ENCODE results near the gene TTBK2.
A peak's percentile ranks its signal among the peaks of the same experiment; 100 is the strongest.

The TTBK2 gene

DNA sequence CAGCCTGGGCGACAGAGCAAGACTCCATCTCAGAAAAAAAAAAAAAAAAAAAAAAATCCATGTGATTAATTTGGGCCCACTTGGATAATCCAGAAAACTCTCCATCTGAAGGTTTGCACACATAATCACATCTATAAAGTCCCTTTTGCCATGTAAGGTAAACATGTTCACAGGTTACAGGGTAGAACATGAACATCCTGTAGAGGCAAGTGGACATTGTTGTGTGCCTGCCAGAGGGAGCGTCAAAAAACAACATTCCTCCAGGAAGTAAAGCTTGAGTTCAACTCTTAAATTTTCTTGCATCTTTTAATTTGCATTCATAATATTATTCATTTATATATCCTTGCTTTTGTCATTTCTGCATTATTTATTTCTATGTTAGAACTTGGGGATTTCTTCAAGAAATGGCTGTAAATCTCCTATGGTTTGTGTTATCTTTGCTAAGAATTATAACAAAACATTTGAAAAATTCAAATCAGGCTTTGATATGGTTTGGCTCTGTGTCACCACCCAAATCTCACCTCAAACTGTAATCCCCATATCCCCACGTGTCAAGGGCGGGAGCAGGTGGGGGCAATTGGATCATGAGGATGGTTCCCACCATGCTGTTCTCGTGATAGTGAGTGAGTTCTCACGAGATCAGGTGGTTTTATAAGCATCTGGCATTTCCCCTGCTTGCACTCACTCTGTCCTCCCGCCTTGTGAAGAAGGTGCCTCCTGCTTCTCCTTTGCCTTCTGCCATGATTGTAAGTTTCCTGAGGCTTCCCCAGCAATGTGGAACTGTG is 11.3 kb upstream of the TTBK2 start:
- Histone ChIP-seq H3K9me3 (ENCODE audit: control insufficient read depth in 2 of 2, low read length in 2 of 2) (no peaks in the 10 kb centered on the region), H3K4me3 (ENCODE audit: low read length in 2 of 2) (no peak overlapping the region), H3K36me3 (ENCODE audit: control insufficient read depth in 2 of 2, insufficient read depth in 2 of 2, low read length in 2 of 2) (no peaks in the 10 kb centered on the region), H3K4me1 (ENCODE audit: control insufficient read depth, insufficient read depth, low read length) (no peaks in the 10 kb centered on the region), H3K27me3 (ENCODE audit: control insufficient read depth in 1 of 2, insufficient read depth in 2 of 2, low read length in 2 of 2) (no peaks in the 10 kb centered on the region), H3K27ac (ENCODE audit: low read length) (no peak overlapping the region), H3K9ac (ENCODE audit: low read length in 2 of 2) (no peak overlapping the region)

GRCh38 chr15:42929306-42929848 is 8.8 kb upstream of the TTBK2 start:
- no peaks in the 10 kb centered on the region for H3K36me3 ChIP-seq (ENCODE audit: control insufficient read depth in 2 of 2, insufficient read depth in 2 of 2, low read length in 2 of 2)
- no peaks in the 10 kb centered on the region for H3K27me3 ChIP-seq (ENCODE audit: control insufficient read depth in 1 of 2, insufficient read depth in 2 of 2, low read length in 2 of 2)
- no peak overlapping the region for H3K4me3 ChIP-seq (ENCODE audit: low read length in 2 of 2)
- no peak overlapping the region for H3K9ac ChIP-seq (ENCODE audit: low read length in 2 of 2)
- H3K9me3 ChIP-seq (ENCODE audit: control insufficient read depth in 2 of 2, low read length in 2 of 2), result no peaks in the 10 kb centered on the region
- no peaks in the 10 kb centered on the region for H3K4me1 ChIP-seq (ENCODE audit: control insufficient read depth, insufficient read depth, low read length)
- H3K27ac ChIP-seq (ENCODE audit: low read length), result no peak overlapping the region

DNA sequence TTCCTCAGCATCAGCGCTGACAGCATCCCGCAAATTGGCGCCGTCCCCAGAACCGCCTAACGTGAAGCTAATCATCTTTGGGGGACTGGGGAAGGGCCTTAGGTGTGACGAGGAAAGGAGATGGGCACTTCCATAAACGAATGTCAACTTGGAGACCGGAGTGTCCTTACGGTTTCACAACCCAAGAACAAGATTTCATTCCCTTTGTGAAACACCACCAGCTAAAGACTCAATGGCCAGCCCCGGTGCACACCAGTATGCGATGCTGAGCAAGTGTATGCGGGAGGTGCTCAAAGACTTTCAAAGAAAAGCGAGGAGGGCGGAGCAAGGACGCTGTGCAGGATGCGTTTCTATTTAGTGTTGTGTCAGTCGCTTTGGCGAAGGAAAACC is 759 bp upstream of the TTBK2 start:
- Histone ChIP-seq H3K27me3 (ENCODE audit: control insufficient read depth in 1 of 2, insufficient read depth in 2 of 2, low read length in 2 of 2) (no peaks in the 10 kb centered on the region), H3K9me3 (ENCODE audit: control insufficient read depth in 2 of 2, low read length in 2 of 2) (no peaks in the 10 kb centered on the region), H3K36me3 (ENCODE audit: control insufficient read depth in 2 of 2, insufficient read depth in 2 of 2, low read length in 2 of 2) (no peaks in the 10 kb centered on the region), H3K27ac (ENCODE audit: low read length) (peak overlapping the region; percentile 62), H3K4me3 (ENCODE audit: low read length in 2 of 2) (peak overlapping the region; percentile 80 to 91), H3K9ac (ENCODE audit: low read length in 2 of 2) (peak overlapping the region; percentile 66 to 80), H3K4me1 (ENCODE audit: control insufficient read depth, insufficient read depth, low read length) (peaks cover 7% of the 10 kb centered on the region)

- no peaks in the 10 kb centered on the region for H3K36me3 ChIP-seq (ENCODE audit: control insufficient read depth in 2 of 2, insufficient read depth in 2 of 2, low read length in 2 of 2)
- H3K9ac ChIP-seq (ENCODE audit: low read length in 2 of 2), result peak overlapping the region; percentile 69 to 83
- peaks cover 7% of the 10 kb centered on the region for H3K4me1 ChIP-seq (ENCODE audit: control insufficient read depth, insufficient read depth, low read length)
- peak overlapping the region; percentile 62 for H3K27ac ChIP-seq (ENCODE audit: low read length)
- H3K4me3 ChIP-seq (ENCODE audit: low read length in 2 of 2), result peak overlapping the region; percentile 80 to 91
- H3K9me3 ChIP-seq (ENCODE audit: control insufficient read depth in 2 of 2, low read length in 2 of 2), result no peaks in the 10 kb centered on the region
- no peaks in the 10 kb centered on the region for H3K27me3 ChIP-seq (ENCODE audit: control insufficient read depth in 1 of 2, insufficient read depth in 2 of 2, low read length in 2 of 2)
Observed at GRCh38 chr15:42919799-42920518, 619 bp downstream of the TTBK2 start.

DNA sequence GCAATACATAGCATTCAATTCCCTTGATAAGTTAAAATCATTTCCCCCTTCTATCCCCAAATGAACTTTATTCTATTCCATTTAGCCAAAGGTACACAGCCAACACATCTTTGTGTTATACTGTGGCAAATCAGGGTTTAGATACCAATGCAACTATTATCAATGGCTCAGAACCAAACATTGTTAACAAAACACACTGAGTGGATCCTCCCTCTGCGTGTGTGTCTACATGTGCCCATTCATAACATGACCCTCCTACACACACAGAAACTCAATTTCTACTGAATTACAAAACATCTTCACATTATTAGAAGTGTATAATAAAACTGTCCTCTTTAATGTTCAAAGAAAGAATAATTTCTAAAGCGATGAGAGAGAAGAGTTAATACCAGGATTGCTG is 1.3 kb downstream of the TTBK2 start:
- H3K27me3 ChIP-seq (ENCODE audit: control insufficient read depth in 1 of 2, insufficient read depth in 2 of 2, low read length in 2 of 2), result no peaks in the 10 kb centered on the region
- H3K9me3 ChIP-seq (ENCODE audit: control insufficient read depth in 2 of 2, low read length in 2 of 2), result no peaks in the 10 kb centered on the region
- H3K4me3 ChIP-seq (ENCODE audit: low read length in 2 of 2), result peak overlapping the region; percentile 80 to 91
- peaks cover 7% of the 10 kb centered on the region for H3K4me1 ChIP-seq (ENCODE audit: control insufficient read depth, insufficient read depth, low read length)
- peak overlapping the region; percentile 62 for H3K27ac ChIP-seq (ENCODE audit: low read length)
- H3K36me3 ChIP-seq (ENCODE audit: control insufficient read depth in 2 of 2, insufficient read depth in 2 of 2, low read length in 2 of 2), result no peaks in the 10 kb centered on the region
- H3K9ac ChIP-seq (ENCODE audit: low read length in 2 of 2), result peak overlapping the region; percentile 69 to 83

DNA sequence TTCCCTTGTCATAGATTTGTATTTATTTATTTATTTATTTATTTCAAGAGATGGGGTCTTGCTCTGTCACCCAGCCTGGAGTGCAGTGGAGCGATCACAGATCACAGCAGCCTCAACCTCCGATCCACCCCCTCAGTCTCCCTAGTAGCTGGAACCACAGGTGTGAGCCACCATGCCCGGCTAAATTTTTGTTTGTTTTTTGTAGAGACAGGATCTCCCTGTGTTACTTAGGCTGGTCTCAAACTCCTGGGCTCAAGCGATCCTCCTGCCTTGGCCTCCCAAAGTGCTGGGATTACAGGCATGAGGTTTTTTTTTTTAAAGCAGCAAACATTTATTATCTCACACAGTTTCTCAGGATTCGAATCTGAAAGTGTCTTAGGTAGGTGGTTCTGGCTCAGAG is 2.5 kb downstream of the TTBK2 start:
- H3K36me3 ChIP-seq (ENCODE audit: control insufficient read depth in 2 of 2, insufficient read depth in 2 of 2, low read length in 2 of 2), result no peaks in the 10 kb centered on the region
- no peaks in the 10 kb centered on the region for H3K27me3 ChIP-seq (ENCODE audit: control insufficient read depth in 1 of 2, insufficient read depth in 2 of 2, low read length in 2 of 2)
- no peaks in the 10 kb centered on the region for H3K9me3 ChIP-seq (ENCODE audit: control insufficient read depth in 2 of 2, low read length in 2 of 2)
- no peak overlapping the region for H3K9ac ChIP-seq (ENCODE audit: low read length in 2 of 2)
- H3K27ac ChIP-seq (ENCODE audit: low read length), result no peak overlapping the region
- H3K4me1 ChIP-seq (ENCODE audit: control insufficient read depth, insufficient read depth, low read length), result peaks cover 7% of the 10 kb centered on the region
- no peak overlapping the region for H3K4me3 ChIP-seq (ENCODE audit: low read length in 2 of 2)

DNA sequence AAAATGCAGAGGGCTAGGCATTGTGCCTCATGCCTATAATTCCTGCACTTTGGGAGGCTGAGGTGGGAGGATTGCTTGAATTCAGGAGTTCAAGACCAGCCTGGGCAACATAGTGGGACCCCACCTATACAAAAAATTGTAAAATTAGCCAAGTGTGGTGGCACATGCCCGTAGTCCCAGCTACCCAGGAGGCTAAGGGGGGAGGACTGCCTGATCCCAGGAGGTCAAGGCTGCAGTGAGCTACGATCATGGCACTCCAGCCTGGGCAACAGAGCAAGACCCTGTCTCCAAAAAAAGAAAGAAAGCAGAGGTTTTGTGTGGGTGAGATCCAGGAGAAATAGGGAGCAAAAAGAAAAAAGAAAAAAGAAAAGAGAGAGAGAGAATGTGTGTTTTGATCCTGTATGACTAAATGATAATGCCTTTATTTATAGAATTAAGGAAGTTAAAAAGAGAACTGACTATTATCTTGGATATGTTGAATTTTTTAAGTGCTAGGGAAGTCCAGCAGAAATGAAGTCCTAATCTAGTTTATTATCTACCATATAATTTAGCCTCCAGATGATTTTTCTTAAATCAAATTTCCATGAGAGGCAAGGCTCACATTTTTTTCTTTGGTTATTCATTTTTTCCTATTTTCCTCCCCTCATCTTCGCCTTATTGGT is 4.8 kb downstream of the TTBK2 start:
- Histone ChIP-seq H3K27me3 (ENCODE audit: control insufficient read depth in 1 of 2, insufficient read depth in 2 of 2, low read length in 2 of 2) (no peaks in the 10 kb centered on the region), H3K4me1 (ENCODE audit: control insufficient read depth, insufficient read depth, low read length) (peaks cover 7% of the 10 kb centered on the region), H3K27ac (ENCODE audit: low read length) (no peak overlapping the region), H3K9me3 (ENCODE audit: control insufficient read depth in 2 of 2, low read length in 2 of 2) (no peaks in the 10 kb centered on the region), H3K9ac (ENCODE audit: low read length in 2 of 2) (no peak overlapping the region), H3K4me3 (ENCODE audit: low read length in 2 of 2) (no peak overlapping the region), H3K36me3 (ENCODE audit: control insufficient read depth in 2 of 2, insufficient read depth in 2 of 2, low read length in 2 of 2) (no peaks in the 10 kb centered on the region)

GRCh38 chr15:42914728-42915497 is 5.7 kb downstream of the TTBK2 start:
- Histone ChIP-seq H3K9me3 (ENCODE audit: control insufficient read depth in 2 of 2, low read length in 2 of 2) (no peaks in the 10 kb centered on the region), H3K27ac (ENCODE audit: low read length) (no peak overlapping the region), H3K4me3 (ENCODE audit: low read length in 2 of 2) (no peak overlapping the region), H3K36me3 (ENCODE audit: control insufficient read depth in 2 of 2, insufficient read depth in 2 of 2, low read length in 2 of 2) (no peaks in the 10 kb centered on the region), H3K4me1 (ENCODE audit: control insufficient read depth, insufficient read depth, low read length) (peaks cover 7% of the 10 kb centered on the region), H3K27me3 (ENCODE audit: control insufficient read depth in 1 of 2, insufficient read depth in 2 of 2, low read length in 2 of 2) (no peaks in the 10 kb centered on the region), H3K9ac (ENCODE audit: low read length in 2 of 2) (no peak overlapping the region)

DNA sequence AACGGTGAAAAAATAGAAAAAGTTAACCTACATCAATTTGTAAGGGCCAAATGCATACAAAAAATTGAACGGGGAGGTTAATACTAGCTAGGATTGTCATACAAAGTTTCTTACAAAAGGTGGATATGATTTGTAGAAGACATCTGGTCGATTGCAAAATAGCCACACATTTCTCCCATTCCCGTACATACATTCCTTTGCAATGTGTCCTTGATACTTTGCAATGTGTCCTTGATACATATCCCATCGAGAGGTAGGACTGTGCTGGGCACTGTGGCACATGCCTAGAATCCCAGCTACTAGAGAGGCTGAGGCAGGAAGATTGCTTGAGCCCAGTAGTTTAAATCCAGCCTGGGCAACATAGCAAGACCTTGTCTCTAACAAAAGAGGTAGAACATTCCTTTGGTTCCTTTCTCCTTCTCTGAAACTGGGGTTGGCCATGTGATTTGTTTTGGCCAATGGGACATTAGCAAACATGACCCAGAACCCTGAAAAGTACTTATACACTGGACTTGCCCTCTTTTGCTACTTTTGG is 9.5 kb downstream of the TTBK2 start:
- no peak overlapping the region for H3K27ac ChIP-seq (ENCODE audit: low read length)
- H3K9me3 ChIP-seq (ENCODE audit: control insufficient read depth in 2 of 2, low read length in 2 of 2), result no peaks in the 10 kb centered on the region
- no peaks in the 10 kb centered on the region for H3K27me3 ChIP-seq (ENCODE audit: control insufficient read depth in 1 of 2, insufficient read depth in 2 of 2, low read length in 2 of 2)
- H3K36me3 ChIP-seq (ENCODE audit: control insufficient read depth in 2 of 2, insufficient read depth in 2 of 2, low read length in 2 of 2), result no peaks in the 10 kb centered on the region
- no peaks in the 10 kb centered on the region for H3K4me1 ChIP-seq (ENCODE audit: control insufficient read depth, insufficient read depth, low read length)
- H3K9ac ChIP-seq (ENCODE audit: low read length in 2 of 2), result no peak overlapping the region
- H3K4me3 ChIP-seq (ENCODE audit: low read length in 2 of 2), result no peak overlapping the region

DNA sequence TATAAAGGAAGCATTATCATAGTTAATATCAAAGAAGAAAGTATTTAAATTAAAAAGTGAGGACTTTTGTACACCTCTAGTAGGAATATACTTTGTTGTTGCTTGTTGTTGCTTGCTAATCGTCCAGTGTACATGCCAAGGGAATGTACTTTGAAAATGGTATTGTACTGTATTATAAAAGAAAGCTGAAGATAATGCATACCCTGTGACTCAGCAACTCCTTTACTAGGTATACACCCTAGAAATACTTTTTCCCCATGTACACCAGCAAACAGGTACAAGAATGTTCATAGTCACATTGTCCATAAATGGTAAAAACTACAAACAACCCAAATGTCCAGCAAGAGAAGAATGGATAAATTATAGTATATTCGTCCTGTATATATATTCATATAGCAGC is 12.0 kb downstream of the TTBK2 start:
- H3K4me1 ChIP-seq (ENCODE audit: control insufficient read depth, insufficient read depth, low read length), result no peaks in the 10 kb centered on the region
- H3K4me3 ChIP-seq (ENCODE audit: low read length in 2 of 2), result no peak overlapping the region
- no peaks in the 10 kb centered on the region for H3K27me3 ChIP-seq (ENCODE audit: control insufficient read depth in 1 of 2, insufficient read depth in 2 of 2, low read length in 2 of 2)
- no peak overlapping the region for H3K27ac ChIP-seq (ENCODE audit: low read length)
- no peak overlapping the region for H3K9ac ChIP-seq (ENCODE audit: low read length in 2 of 2)
- H3K36me3 ChIP-seq (ENCODE audit: control insufficient read depth in 2 of 2, insufficient read depth in 2 of 2, low read length in 2 of 2), result no peaks in the 10 kb centered on the region
- no peaks in the 10 kb centered on the region for H3K9me3 ChIP-seq (ENCODE audit: control insufficient read depth in 2 of 2, low read length in 2 of 2)
